C4-2B (cell line): ENCODE measurements around the gene RGS9.

Experiments
- ZFX ChIP-seq: fragments of 450-650 bp; IDR thresholded peaks from 2 replicates; pipeline ENCODE4 v1.6.1; 2017
- TF ChIP-seq, protein P1 (sequence below): fragments of 450-650 bp; conservative IDR thresholded peaks from 2 replicates; pipeline ENCODE4 v1.5.1; 2017; ENCODE audit warnings: mild to moderate bottlenecking

DNA sequence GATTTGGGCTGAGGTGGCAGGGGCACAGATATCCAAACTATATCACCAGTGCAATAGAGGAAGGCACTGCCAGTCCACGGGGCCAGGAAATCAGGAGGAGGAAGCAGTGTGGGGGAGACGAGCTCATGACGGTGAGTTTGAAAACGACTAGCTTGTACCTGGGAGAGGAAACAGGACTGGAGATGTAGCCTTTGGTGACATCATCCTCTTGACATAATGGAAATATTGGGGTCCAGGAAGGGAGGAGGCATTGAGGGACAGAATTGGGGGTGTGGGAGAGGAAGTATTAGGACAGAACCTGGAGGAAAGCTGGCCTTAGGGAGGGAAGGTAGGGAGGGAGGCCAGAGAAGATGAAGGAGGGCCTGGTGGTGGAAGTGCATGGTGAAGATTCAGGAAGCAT is 109.1 kb downstream of the RGS9 start:
- TF ChIP-seq, protein P1, sequence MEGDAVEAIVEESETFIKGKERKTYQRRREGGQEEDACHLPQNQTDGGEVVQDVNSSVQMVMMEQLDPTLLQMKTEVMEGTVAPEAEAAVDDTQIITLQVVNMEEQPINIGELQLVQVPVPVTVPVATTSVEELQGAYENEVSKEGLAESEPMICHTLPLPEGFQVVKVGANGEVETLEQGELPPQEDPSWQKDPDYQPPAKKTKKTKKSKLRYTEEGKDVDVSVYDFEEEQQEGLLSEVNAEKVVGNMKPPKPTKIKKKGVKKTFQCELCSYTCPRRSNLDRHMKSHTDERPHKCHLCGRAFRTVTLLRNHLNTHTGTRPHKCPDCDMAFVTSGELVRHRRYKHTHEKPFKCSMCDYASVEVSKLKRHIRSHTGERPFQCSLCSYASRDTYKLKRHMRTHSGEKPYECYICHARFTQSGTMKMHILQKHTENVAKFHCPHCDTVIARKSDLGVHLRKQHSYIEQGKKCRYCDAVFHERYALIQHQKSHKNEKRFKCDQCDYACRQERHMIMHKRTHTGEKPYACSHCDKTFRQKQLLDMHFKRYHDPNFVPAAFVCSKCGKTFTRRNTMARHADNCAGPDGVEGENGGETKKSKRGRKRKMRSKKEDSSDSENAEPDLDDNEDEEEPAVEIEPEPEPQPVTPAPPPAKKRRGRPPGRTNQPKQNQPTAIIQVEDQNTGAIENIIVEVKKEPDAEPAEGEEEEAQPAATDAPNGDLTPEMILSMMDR = no peak
- TF ChIP-seq ZFX = no peak
